Measurements from ENCODE around the gene SPATA31D3. TPM values are rescaled to one million over a fixed set of nuclear protein-coding genes. Genes with fewer than 3 reads are reported as not detected.

SPATA31D3 gene
- total RNA-seq, 1 experiment from 2014 or later: not detected

- no peaks in the 10 kb centered on the region for H4K20me1 ChIP-seq (ENCODE audit: control insufficient read depth, insufficient read depth, insufficient read length)
These were observed 50.4 kb downstream of the SPATA31D3 start for GRCh38 chr9:81993656-81994055.

More at GRCh38 chr9:81993656-81994055, 50.4 kb downstream of the SPATA31D3 start:
- Mint-ChIP-seq H3K36me3 (ENCODE audit: insufficient read depth in 1 of 3, low read depth in 3 of 3) (no peaks in the 10 kb centered on the region; a peak in 2 of 7 replicates), H3K27ac (no peak overlapping the region), H3K27me3 (ENCODE audit: low read depth) (peaks cover 4% of the 10 kb centered on the region), H3K9me3 (no peaks in the 10 kb centered on the region; a peak in 1 of 5 replicates), H3K4me3 (no peak overlapping the region; a peak in 1 of 5 replicates), H3K4me1 (no peaks in the 10 kb centered on the region)
- no peak overlapping the region for H3K18ac ChIP-seq (ENCODE audit: insufficient read length, low read depth, low read length)
- H3K79me2 ChIP-seq (ENCODE audit: insufficient read depth, low read length): no peaks in the 10 kb centered on the region
- no peak overlapping the region for H3K27ac ChIP-seq (ENCODE audit: insufficient read length, low read depth, low read length)
- no peaks in the 10 kb centered on the region for H3K4me1 ChIP-seq (ENCODE audit: insufficient read depth, low read length)
- no peak overlapping the region for H2AFZ ChIP-seq (ENCODE audit: low read length)
- no peak overlapping the region for H3K9ac ChIP-seq (ENCODE audit: extremely low read depth, insufficient read length, low read length)
- H3T11ph ChIP-seq (ENCODE audit: low read length): no peak overlapping the region
- H3K56ac ChIP-seq (ENCODE audit: insufficient read length, low read depth, low read length): no peak overlapping the region
- H2BK20ac ChIP-seq (ENCODE audit: low read depth, low read length, poor library complexity, severe bottlenecking): no peak overlapping the region
- H3K14ac ChIP-seq (ENCODE audit: insufficient read depth, low read length): no peak overlapping the region
- no peak overlapping the region for H4K8ac ChIP-seq (replicated peaks; ENCODE audit: insufficient read length, low read depth, low read length)
- H3K4ac ChIP-seq (ENCODE audit: low read depth, low read length): no peak overlapping the region
- no peaks in the 10 kb centered on the region for H3K9me3 ChIP-seq (ENCODE audit: control insufficient read depth, low read depth, low read length)
- H2BK120ac ChIP-seq (ENCODE audit: low read depth, low read length, poor library complexity, severe bottlenecking): no peak overlapping the region
- no peak overlapping the region for H2BK5ac ChIP-seq (ENCODE audit: insufficient read length, low read length)
- H2BK15ac ChIP-seq (ENCODE audit: low read depth, low read length): no peak overlapping the region
- no peak overlapping the region for H3K4me2 ChIP-seq (ENCODE audit: insufficient read depth, insufficient read length, low read length)
- H4K5ac ChIP-seq (ENCODE audit: insufficient read length, low read depth, low read length): no peak overlapping the region
- no peak overlapping the region for H2AK5ac ChIP-seq (ENCODE audit: insufficient read length, low read length)
- H3K79me1 ChIP-seq (ENCODE audit: insufficient read depth, low read depth, low read length, poor library complexity, severe bottlenecking): no peaks in the 10 kb centered on the region
- no peak overlapping the region for H4K91ac ChIP-seq (ENCODE audit: insufficient read length, low read depth, low read length)
- WGBS (ENCODE audit: extremely low coverage, insufficient read length, low lambda C conversion rate): no CpG with 5 or more reads among the region's 5 CpGs
- no peak for TF ChIP-seq CTCF (conservative IDR thresholded peaks at IDR 0.05)
- no peaks in the 10 kb centered on the region for H3K23me2 ChIP-seq (ENCODE audit: insufficient read length, low read depth, low read length, poor library complexity, severe bottlenecking)
- H2BK12ac ChIP-seq (ENCODE audit: insufficient read length, low read depth, low read length): no peak overlapping the region
- no peak for DNase-seq
- H3K27me3 ChIP-seq (ENCODE audit: insufficient read depth, low read length): no peaks in the 10 kb centered on the region
- no peak overlapping the region for H3K23ac ChIP-seq (ENCODE audit: insufficient read length, low read depth, low read length)

Other genes starting within 250 kb of the SPATA31D3 start
- gene SPATA31D4, start 15.1 kb upstream of the SPATA31D3 start, total RNA-seq (2021): not detected in 2 replicates
- gene SPATA31D1, start 45.3 kb downstream of the SPATA31D3 start, total RNA-seq (2021): not detected in 2 replicates

Data from H9 (cell line).